Neural progenitor cell (in vitro differentiated cells): ENCODE measurements around the gene FZD4. TPM values are rescaled to one million over a fixed set of nuclear protein-coding genes. Genes with fewer than 3 reads are reported as not detected.

Source experiments
- DNase-seq: peaks from one replicate; pipeline ENCODE4 v3.0.0-alpha.2; 2016; ENCODE audit warnings: low spot score
- H2AFZ ChIP-seq: fragments of 200-600 bp; sonication (generic); replicated peaks from 2 replicates; pipeline ENCODE4 v1.6.1; 2016; ENCODE audit warnings: antibody characterized with exemption
- H3F3A ChIP-seq: fragments of 200-600 bp; sonication (generic); 2 replicates; pipeline ENCODE4 v1.6.1; 2016; ENCODE audit warnings: antibody characterized with exemption, low read depth
- H3K27ac ChIP-seq: fragments of 200-600 bp; sonication (generic); 2 replicates; pipeline ENCODE4 v1.5.1; 2016; ENCODE audit warnings: mild to moderate bottlenecking
- H3K27me3 ChIP-seq: fragments of 200-600 bp; sonication (generic); 2 replicates; pipeline ENCODE4 v1.6.1; 2016; ENCODE audit warnings: mild to moderate bottlenecking, moderate library complexity
- H3K36me3 ChIP-seq: fragments of 200-600 bp; sonication (generic); 2 replicates; pipeline ENCODE4 v1.5.1; 2016
- H3K4me1 ChIP-seq: fragments of 200-600 bp; sonication (generic); 2 replicates; pipeline ENCODE4 v1.6.1; 2016; ENCODE audit warnings: mixed run types
- H3K4me2 ChIP-seq: fragments of 200-600 bp; sonication (generic); 2 replicates; pipeline ENCODE4 v1.6.1; 2016
- H3K4me3 ChIP-seq: fragments of 200-600 bp; sonication (generic); 2 replicates; pipeline ENCODE4 v1.5.1; 2016
- H3K79me2 ChIP-seq: fragments of 200-600 bp; sonication (generic); 2 replicates; pipeline ENCODE4 v1.6.1; 2016; ENCODE audit warnings: low read depth
- H3K9ac ChIP-seq: fragments of 200-600 bp; sonication (generic); 2 replicates; pipeline ENCODE4 v1.6.1; 2016
- H3K9me3 ChIP-seq: fragments of 200-600 bp; sonication (generic); 2 replicates; pipeline ENCODE4 v1.5.1; 2016; ENCODE audit warnings: low read depth
- H4K20me1 ChIP-seq: fragments of 200-600 bp; sonication (generic); 2 replicates; pipeline ENCODE4 v1.6.1; 2016; ENCODE audit warnings: low read depth
- H3K27ac Mint-ChIP-seq: 3 replicates; pipeline ENCODE4 v1.8.0; 2021; ENCODE audit warnings: mixed read lengths
- H3K27me3 Mint-ChIP-seq: 2 replicates; pipeline ENCODE4 v1.8.0; 2022; ENCODE audit warnings: low read depth, mild to moderate bottlenecking, inconsistent platforms, moderate library complexity, mixed read lengths; ENCODE audit not compliant: insufficient read depth
- H3K36me3 Mint-ChIP-seq: 3 replicates; pipeline ENCODE4 v1.8.0; 2021; ENCODE audit warnings: mixed read lengths
- H3K4me1 Mint-ChIP-seq: 3 replicates; pipeline ENCODE4 v1.8.0; 2021; ENCODE audit warnings: mixed read lengths
- H3K4me3 Mint-ChIP-seq: 3 replicates; pipeline ENCODE4 v1.8.0; 2021; ENCODE audit warnings: mild to moderate bottlenecking, moderate library complexity, mixed read lengths
- H3K9me3 Mint-ChIP-seq: 3 replicates; pipeline ENCODE4 v1.8.0; 2020; ENCODE audit warnings: mixed read lengths
- EZH2 ChIP-seq: fragments of 200-600 bp; sonication (generic); IDR thresholded peaks from 2 replicates; pipeline ENCODE4 v1.6.1; 2017; ENCODE audit warnings: antibody characterized with exemption, mild to moderate bottlenecking, moderate library complexity
- EZH2phosphoT487 ChIP-seq: fragments of 200-600 bp; sonication (generic); IDR thresholded peaks from 2 replicates; pipeline ENCODE4 v1.6.1; 2017; ENCODE audit warnings: antibody characterized with exemption
- total RNA-seq: library from RNA; depleted of rRNA; stranded (reverse); fragments of >200 nt; gene quantifications from 2 replicates; pipeline ENCODE4 v1.2.3, GENCODE V29; 2015; ENCODE audit warnings: low replicate concordance
- TF ChIP-seq, protein P1 (sequence below): fragments of 200-600 bp; sonication (generic); IDR thresholded peaks from 2 replicates; pipeline ENCODE4 v1.5.1; 2017; ENCODE audit warnings: antibody characterized with exemption, mild to moderate bottlenecking

The FZD4 gene
- total RNA-seq, 1 donor from 2014 or later: 5.8 TPM

DNA sequence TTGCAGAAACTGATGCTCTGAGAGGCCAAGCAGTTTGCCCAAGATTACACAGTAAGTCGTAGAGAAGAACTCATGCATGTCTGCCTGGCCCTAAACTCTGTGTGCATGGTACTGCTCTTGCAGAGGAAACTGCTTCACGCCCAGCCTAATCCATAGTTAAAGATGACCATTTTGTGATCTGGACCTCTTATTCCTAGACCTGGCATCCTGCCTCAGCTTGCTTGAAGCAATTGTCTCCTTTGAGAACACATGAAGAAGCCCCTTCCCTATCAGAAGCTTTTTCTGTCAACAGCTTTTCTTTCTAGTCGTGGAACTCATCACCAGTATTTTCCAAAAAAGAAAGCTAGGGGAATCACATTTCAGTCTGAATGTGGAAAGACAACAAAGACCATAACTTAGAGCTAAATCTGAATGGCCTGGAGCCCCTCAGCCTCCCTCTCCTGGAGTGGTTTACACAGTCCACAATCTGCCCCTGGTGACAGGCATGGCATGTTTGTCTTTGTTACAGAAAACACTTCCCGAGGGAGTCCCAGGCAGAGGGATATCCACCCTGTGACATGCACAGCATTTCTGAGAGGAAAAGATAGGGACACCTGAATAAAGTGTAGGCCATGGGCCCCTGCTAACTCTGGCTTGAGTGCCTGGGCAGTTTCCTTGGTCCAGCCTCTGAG, 2.9 kb upstream of the FZD4 start:
- no peak for DNase-seq
- H3K27me3 ChIP-seq: peaks cover 16% of the 10 kb centered on the region
- H3K27me3 Mint-ChIP-seq: no peaks in the 10 kb centered on the region
- no peaks in the 10 kb centered on the region for H4K20me1 ChIP-seq
- no peak overlapping the region for H3K4me2 ChIP-seq
- H3K4me1 Mint-ChIP-seq: peaks cover 39% of the 10 kb centered on the region
- no peak overlapping the region for H3K27ac ChIP-seq
- H3K79me2 ChIP-seq: no peaks in the 10 kb centered on the region
- peak overlapping the region; percentile 7 for H2AFZ ChIP-seq
- H3K9ac ChIP-seq: no peak overlapping the region
- no peak overlapping the region for H3K4me3 Mint-ChIP-seq
- no peak overlapping the region for H3K27ac Mint-ChIP-seq
- no peak overlapping the region for H3K4me3 ChIP-seq
- TF ChIP-seq EZH2: no peak
- TF ChIP-seq EZH2phosphoT487: no peak
- TF ChIP-seq, protein P1, sequence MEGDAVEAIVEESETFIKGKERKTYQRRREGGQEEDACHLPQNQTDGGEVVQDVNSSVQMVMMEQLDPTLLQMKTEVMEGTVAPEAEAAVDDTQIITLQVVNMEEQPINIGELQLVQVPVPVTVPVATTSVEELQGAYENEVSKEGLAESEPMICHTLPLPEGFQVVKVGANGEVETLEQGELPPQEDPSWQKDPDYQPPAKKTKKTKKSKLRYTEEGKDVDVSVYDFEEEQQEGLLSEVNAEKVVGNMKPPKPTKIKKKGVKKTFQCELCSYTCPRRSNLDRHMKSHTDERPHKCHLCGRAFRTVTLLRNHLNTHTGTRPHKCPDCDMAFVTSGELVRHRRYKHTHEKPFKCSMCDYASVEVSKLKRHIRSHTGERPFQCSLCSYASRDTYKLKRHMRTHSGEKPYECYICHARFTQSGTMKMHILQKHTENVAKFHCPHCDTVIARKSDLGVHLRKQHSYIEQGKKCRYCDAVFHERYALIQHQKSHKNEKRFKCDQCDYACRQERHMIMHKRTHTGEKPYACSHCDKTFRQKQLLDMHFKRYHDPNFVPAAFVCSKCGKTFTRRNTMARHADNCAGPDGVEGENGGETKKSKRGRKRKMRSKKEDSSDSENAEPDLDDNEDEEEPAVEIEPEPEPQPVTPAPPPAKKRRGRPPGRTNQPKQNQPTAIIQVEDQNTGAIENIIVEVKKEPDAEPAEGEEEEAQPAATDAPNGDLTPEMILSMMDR: no peak
- peaks cover 2% of the 10 kb centered on the region for H3K36me3 Mint-ChIP-seq
- H3K9me3 ChIP-seq: no peaks in the 10 kb centered on the region
- H3F3A ChIP-seq: peaks cover 31% of the 10 kb centered on the region
- H3K36me3 ChIP-seq: no peaks in the 10 kb centered on the region
- peaks cover 27% of the 10 kb centered on the region for H3K4me1 ChIP-seq
- H3K9me3 Mint-ChIP-seq: peaks cover 2% of the 10 kb centered on the region

- TF ChIP-seq EZH2phosphoT487: no peak
- TF ChIP-seq, protein P1: no peak
- no peak for TF ChIP-seq EZH2
- Histone ChIP-seq H2AFZ (no peak overlapping the region), H3K9ac (no peak overlapping the region), H3F3A (peaks cover 31% of the 10 kb centered on the region), H3K36me3 (no peaks in the 10 kb centered on the region), H3K4me1 (peaks cover 27% of the 10 kb centered on the region), H3K4me3 (peak overlapping the region; percentile 64), H3K9me3 (no peaks in the 10 kb centered on the region), H3K27ac (no peak overlapping the region), H3K27me3 (peaks cover 16% of the 10 kb centered on the region), H3K79me2 (no peaks in the 10 kb centered on the region), H4K20me1 (no peaks in the 10 kb centered on the region), H3K4me2 (peak overlapping the region; percentile 79)
- Mint-ChIP-seq H3K4me3 (peak overlapping the region; percentile 92), H3K4me1 (peaks cover 47% of the 10 kb centered on the region), H3K27me3 (no peaks in the 10 kb centered on the region), H3K27ac (no peak overlapping the region), H3K9me3 (peaks cover 3% of the 10 kb centered on the region), H3K36me3 (peaks cover 11% of the 10 kb centered on the region)
- no peak for DNase-seq
These were observed 1.7 kb upstream of the FZD4 start for GRCh38 chr11:86956905-86957195.

DNA sequence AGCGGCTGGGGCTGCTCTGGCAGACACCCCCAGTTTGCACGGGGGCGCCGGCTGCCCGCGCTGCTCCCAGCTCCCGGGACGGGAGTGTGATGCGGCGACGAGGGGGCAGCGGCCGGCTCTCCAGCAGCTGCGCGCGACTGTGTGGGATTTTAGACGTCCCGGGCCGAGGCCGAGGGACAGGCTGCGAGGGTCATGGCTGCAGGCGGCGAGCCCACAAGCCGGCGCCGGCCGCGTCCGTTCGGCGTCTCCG, 159 bp downstream of the FZD4 start:
- Histone ChIP-seq H3K9ac (no peak overlapping the region), H3K27ac (no peak overlapping the region), H3K9me3 (no peaks in the 10 kb centered on the region), H3K4me3 (peak overlapping the region; percentile 64), H3F3A (peaks cover 31% of the 10 kb centered on the region), H3K4me2 (peak overlapping the region; percentile 79), H2AFZ (peak overlapping the region; percentile 59), H3K79me2 (no peaks in the 10 kb centered on the region), H3K27me3 (peaks cover 16% of the 10 kb centered on the region), H4K20me1 (no peaks in the 10 kb centered on the region), H3K4me1 (peaks cover 27% of the 10 kb centered on the region), H3K36me3 (no peaks in the 10 kb centered on the region)
- Mint-ChIP-seq H3K9me3 (peaks cover 3% of the 10 kb centered on the region), H3K4me1 (peaks cover 47% of the 10 kb centered on the region), H3K27me3 (no peaks in the 10 kb centered on the region), H3K36me3 (peaks cover 18% of the 10 kb centered on the region), H3K27ac (no peak overlapping the region), H3K4me3 (no peak overlapping the region)
- no peak for TF ChIP-seq EZH2
- TF ChIP-seq EZH2phosphoT487: no peak
- TF ChIP-seq, protein P1: no peak
- no peak for DNase-seq
